ENCODE results near the gene IMPDH1.

GRCh38 chr7:128399991-128400390 lies 9.8 kb downstream of the IMPDH1 start:
- TF ChIP-seq EZH2 (IDR thresholded peaks at IDR 0.05; ENCODE audit: borderline replicate concordance, low read length) (no peak), CTCF (conservative IDR thresholded peaks at IDR 0.05 in 1 of 2, IDR thresholded peaks at IDR 0.05 in 1 of 2; ENCODE audit: extremely low read depth in 1 of 2, insufficient read depth in 1 of 2, low read depth in 1 of 2, low read length in 2 of 2) (no peak)
